ENCODE results near the gene NRBF2.
"Not testable (repeated sequence)": the region's sequence is repeated elsewhere in the genome, so short reads cannot be mapped to it uniquely, and the experiment has no call there.

NRBF2 gene

DNA sequence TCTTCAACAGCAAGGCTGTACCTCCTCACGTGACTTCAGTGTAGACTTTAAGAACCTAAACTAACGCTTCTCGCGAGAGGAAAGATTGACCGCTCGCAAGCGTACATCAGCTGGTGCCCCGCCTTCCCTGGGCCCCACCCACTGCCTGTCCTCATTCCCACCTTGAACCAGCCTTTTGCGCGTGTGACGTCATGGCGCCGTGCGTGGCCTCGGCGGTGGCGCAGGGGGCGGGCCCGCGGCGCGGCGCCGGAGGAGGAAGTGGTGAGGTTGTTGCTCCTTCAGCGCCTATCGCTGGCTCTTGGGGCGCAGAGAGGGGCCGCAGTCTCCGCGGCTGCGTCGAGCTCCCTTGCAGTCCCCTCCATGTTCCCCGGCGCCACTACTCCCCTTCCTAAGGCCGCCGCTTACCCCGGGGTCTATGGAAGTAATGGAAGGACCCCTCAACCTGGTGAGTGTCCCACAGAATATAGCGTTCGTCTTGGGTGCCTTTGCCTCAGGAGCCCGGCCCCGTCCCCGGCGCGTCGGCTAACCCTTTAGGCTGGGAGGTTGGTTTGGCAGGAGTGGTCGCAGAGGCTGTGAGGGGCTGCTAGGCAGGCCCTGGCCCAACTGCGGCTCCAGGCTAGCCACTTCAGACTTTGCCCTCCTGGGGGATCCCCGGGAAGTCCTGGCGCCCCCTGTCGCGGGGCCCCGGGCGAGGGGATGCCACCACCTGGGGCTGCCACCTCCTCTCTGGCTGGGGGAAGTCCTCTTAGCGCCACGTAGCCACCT is at the start of gene NRBF2:
Gene NRBF2 (plus strand): TSS at position 273 of the 765 bp plus-strand sequence. CDS start 143 bp downstream, at position 416.
- Histone ChIP-seq H3K27ac (ENCODE audit: low read depth, low read length) (peak within 1 kb of the TSS; percentile 81), H3K9me3 (ENCODE audit: control insufficient read depth, insufficient read depth, low read depth, low read length) (peaks cover 14% of the 10 kb centered on the region; the same call in 1 of the 2 replicates), H3K27me3 (ENCODE audit: control insufficient read depth, insufficient read depth, low read length) (no peaks in the 10 kb centered on the region), H3K4me3 (ENCODE audit: low read depth, low read length) (peak within 1 kb of the TSS; percentile 92), H3K9ac (ENCODE audit: low read length) (peak within 1 kb of the TSS; percentile 95), H3K36me3 (ENCODE audit: control insufficient read depth, insufficient read depth, low read length) (peaks cover 3% of the 10 kb centered on the region; the same call in 1 of the 2 replicates), H3K4me1 (ENCODE audit: control insufficient read depth, insufficient read depth, low read length) (peaks cover 8% of the 10 kb centered on the region)

DNA sequence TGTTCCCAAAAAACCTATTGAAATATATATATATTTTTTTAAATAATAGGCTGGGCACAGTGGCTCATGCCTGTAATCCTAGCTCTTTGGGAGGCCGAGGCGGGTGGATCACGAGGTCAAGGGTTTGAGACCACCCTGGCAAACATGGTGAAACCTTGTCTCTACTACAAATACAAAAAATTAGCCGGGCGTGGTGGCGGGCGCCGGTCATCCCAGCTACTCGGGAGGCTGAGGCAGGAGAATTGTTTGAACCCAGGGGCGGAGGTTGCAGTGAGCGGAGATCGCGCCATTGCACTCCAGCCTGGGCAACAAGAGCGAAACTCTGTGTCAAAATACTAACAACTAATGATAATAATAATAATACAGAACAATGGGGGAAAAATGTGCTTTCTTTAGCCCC is 49.7 kb upstream of the NRBF2 start:
- H3K36me3 ChIP-seq (ENCODE audit: control insufficient read depth, insufficient read depth, low read length); H3K4me3 ChIP-seq (ENCODE audit: low read depth, low read length); H3K9ac ChIP-seq (ENCODE audit: low read length); H3K27ac ChIP-seq (ENCODE audit: low read depth, low read length); H3K4me1 ChIP-seq (ENCODE audit: control insufficient read depth, insufficient read depth, low read length); H3K9me3 ChIP-seq (ENCODE audit: control insufficient read depth, insufficient read depth, low read depth, low read length); H3K27me3 ChIP-seq (ENCODE audit: control insufficient read depth, insufficient read depth, low read length): not testable (repeated sequence)

DNA sequence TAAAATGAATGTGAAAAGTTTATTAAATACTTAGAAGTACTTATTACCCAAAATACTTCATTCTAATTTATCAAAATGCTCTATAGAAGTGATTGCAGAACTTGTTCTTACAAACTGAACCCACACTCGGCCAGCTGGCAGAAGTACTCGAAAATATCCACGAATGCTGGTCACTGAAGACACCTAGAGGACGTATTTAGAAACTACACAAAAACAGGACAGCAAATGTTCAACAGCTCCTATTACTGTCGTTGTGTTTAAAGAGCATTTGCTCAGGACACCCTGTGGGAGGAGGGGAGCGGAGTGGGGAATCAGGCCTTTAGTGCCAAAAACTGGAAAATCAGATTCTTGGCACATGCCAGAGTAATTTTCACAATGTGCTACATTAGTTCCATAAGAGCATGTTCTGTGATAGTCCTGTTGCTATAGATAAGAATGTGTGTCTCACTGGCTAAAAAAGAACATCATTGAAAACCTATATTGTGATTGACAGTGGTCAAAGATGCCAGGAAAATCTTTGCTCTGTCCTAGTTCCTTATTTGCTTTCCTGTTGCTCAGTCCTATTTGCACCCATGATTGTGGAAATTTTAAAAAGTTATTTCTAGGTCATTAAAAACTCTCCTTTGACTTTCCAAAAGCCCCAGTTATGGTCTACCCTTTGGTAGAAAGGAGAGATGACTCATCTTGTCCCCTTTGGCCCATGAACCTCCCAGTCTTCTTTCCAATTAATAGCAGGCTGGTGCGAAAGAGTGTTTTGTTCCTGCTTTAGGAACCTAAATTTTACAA is 49.0 kb upstream of the NRBF2 start:
- H3K36me3 ChIP-seq (ENCODE audit: control insufficient read depth, insufficient read depth, low read length) = no peaks in the 10 kb centered on the region
- H3K9ac ChIP-seq (ENCODE audit: low read length) = no peak overlapping the region
- no peaks in the 10 kb centered on the region for H3K27me3 ChIP-seq (ENCODE audit: control insufficient read depth, insufficient read depth, low read length)
- no peaks in the 10 kb centered on the region for H3K4me1 ChIP-seq (ENCODE audit: control insufficient read depth, insufficient read depth, low read length)
- H3K27ac ChIP-seq (ENCODE audit: low read depth, low read length) = no peak overlapping the region
- no peak overlapping the region for H3K4me3 ChIP-seq (ENCODE audit: low read depth, low read length)
- H3K9me3 ChIP-seq (ENCODE audit: control insufficient read depth, insufficient read depth, low read depth, low read length) = no peaks in the 10 kb centered on the region

DNA sequence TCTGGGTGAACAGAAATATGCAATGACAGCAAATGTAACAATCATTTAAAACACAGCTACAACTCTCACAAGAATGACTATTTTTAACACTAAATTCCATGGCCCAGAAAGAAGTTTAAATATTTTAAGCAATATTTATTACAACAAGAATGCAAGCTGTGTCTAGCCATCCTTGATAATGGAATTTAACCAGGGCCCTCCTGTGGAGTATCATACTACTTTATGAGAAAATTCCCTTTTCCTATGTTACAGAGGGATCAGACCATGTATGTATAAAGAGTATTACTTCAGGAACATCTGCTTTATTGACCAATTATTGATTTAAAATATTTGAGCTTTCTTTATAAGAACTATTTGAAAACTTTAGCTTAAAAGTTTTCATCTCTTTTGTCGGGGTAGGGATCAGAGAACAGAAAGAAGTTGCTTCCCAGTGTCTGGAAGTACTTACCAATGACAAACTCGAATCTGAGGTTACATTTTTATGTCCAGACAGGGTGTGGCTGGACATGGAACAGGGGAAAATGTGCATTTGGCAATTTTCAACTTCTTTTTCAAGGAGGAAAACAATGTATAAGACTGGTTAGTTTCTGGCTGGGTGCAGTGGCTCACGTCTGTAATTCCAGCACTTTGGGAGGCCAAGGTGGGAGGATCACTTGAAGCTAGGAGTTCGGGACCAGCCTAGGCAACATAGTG is 48.3 kb upstream of the NRBF2 start:
- H3K27ac ChIP-seq (ENCODE audit: low read depth, low read length) = no peak overlapping the region
- no peaks in the 10 kb centered on the region for H3K9me3 ChIP-seq (ENCODE audit: control insufficient read depth, insufficient read depth, low read depth, low read length)
- H3K36me3 ChIP-seq (ENCODE audit: control insufficient read depth, insufficient read depth, low read length) = no peaks in the 10 kb centered on the region

DNA sequence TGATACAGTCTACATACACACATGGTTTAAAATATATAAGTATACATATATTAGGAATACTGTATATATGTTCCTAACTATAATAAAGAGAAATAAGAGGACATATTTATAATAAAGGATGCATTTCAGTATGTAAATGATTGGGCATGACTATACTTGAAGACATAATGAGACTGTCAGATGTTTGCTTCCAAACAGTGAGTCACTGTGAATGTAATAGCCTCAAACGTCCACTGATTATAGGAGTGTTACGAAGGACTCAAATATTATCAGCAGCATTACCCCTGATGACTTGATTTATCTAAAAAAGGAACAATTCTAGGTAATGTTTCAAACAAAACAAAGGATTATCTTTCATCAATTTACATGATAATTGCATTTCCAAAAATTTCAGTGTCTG is 39.9 kb upstream of the NRBF2 start:
- Histone ChIP-seq H3K36me3 (ENCODE audit: control insufficient read depth, insufficient read depth, low read length) (no peaks in the 10 kb centered on the region), H3K4me1 (ENCODE audit: control insufficient read depth, insufficient read depth, low read length) (no peaks in the 10 kb centered on the region), H3K27ac (ENCODE audit: low read depth, low read length) (no peak overlapping the region), H3K4me3 (ENCODE audit: low read depth, low read length) (no peak overlapping the region), H3K27me3 (ENCODE audit: control insufficient read depth, insufficient read depth, low read length) (no peaks in the 10 kb centered on the region), H3K9me3 (ENCODE audit: control insufficient read depth, insufficient read depth, low read depth, low read length) (no peaks in the 10 kb centered on the region), H3K9ac (ENCODE audit: low read length) (no peak overlapping the region)

More for the DNA sequence above, 48.3 kb upstream of the NRBF2 start:
- H3K4me3 ChIP-seq (ENCODE audit: low read depth, low read length) = no peak overlapping the region
- H3K4me1 ChIP-seq (ENCODE audit: control insufficient read depth, insufficient read depth, low read length) = no peaks in the 10 kb centered on the region
- H3K9ac ChIP-seq (ENCODE audit: low read length) = no peak overlapping the region
- H3K27me3 ChIP-seq (ENCODE audit: control insufficient read depth, insufficient read depth, low read length) = no peaks in the 10 kb centered on the region

DNA sequence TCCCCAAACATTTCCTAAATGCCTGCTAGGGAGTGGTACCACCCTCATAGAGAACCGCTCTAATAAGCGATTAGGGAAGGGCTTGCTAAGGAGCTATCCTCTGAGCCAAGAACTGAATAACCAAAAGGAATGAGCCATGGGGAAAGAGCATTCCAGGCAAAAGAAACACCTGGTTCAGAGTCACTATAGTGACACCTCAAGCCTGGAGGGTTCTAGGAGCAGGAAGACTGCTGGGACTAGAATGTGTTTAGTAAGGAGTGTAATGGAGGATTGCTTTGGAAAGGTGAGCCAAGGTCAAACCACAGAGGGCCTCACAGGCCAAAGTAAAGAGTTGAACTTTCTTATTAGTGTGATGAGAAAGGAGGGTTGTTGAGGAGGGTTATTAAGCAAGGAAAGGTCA is 38.7 kb upstream of the NRBF2 start:
- no peaks in the 10 kb centered on the region for H3K4me1 ChIP-seq (ENCODE audit: control insufficient read depth, insufficient read depth, low read length)
- H3K9me3 ChIP-seq (ENCODE audit: control insufficient read depth, insufficient read depth, low read depth, low read length) = no peaks in the 10 kb centered on the region
- H3K4me3 ChIP-seq (ENCODE audit: low read depth, low read length) = no peak overlapping the region
- H3K27me3 ChIP-seq (ENCODE audit: control insufficient read depth, insufficient read depth, low read length) = no peaks in the 10 kb centered on the region
- no peaks in the 10 kb centered on the region for H3K36me3 ChIP-seq (ENCODE audit: control insufficient read depth, insufficient read depth, low read length)
- H3K27ac ChIP-seq (ENCODE audit: low read depth, low read length) = no peak overlapping the region
- H3K9ac ChIP-seq (ENCODE audit: low read length) = no peak overlapping the region

DNA sequence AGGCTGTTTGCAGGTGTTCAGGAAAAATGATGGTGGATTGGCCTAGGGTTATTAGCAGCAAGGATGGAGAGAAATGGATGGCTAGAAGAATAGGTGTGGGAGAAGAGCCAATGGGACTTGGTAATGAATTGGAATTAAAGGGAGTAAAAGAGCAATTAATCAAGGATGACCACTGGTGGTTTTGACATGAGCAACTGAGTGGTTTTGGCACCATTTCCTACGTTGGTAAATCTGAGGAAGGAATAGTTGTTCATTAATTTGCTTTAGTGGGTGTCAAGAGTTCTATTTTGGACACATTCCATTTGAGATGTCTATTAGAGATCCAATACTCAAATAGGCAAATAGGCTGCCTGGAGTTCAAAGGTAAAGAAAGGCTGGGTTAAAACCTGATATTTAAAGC is 38.2 kb upstream of the NRBF2 start:
- Histone ChIP-seq H3K9me3 (ENCODE audit: control insufficient read depth, insufficient read depth, low read depth, low read length) (no peaks in the 10 kb centered on the region), H3K4me1 (ENCODE audit: control insufficient read depth, insufficient read depth, low read length) (no peaks in the 10 kb centered on the region), H3K27ac (ENCODE audit: low read depth, low read length) (no peak overlapping the region), H3K4me3 (ENCODE audit: low read depth, low read length) (no peak overlapping the region), H3K9ac (ENCODE audit: low read length) (no peak overlapping the region), H3K36me3 (ENCODE audit: control insufficient read depth, insufficient read depth, low read length) (no peaks in the 10 kb centered on the region), H3K27me3 (ENCODE audit: control insufficient read depth, insufficient read depth, low read length) (no peaks in the 10 kb centered on the region)

DNA sequence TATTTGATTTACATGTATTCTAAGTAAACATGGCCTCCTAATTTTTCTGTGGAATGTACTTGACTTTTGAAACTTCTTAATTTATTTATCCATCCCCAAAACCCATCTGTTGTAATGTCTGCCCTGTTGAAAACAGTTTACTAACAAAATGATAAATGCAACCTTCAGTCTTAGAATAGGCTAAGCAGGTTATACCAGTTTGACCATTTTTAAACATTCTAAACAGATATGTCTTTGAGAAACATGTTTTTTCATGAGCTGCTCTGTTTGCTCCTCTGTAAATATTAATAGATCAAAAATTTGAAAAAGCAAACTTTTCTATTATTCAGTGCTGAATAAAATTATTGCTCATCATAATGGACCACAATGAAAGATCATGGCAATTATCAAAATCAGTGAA is 33.4 kb upstream of the NRBF2 start:
- Histone ChIP-seq H3K4me1 (ENCODE audit: control insufficient read depth, insufficient read depth, low read length) (peaks cover 5% of the 10 kb centered on the region; the same call in 1 of the 2 replicates), H3K9me3 (ENCODE audit: control insufficient read depth, insufficient read depth, low read depth, low read length) (no peaks in the 10 kb centered on the region), H3K9ac (ENCODE audit: low read length) (no peak overlapping the region), H3K4me3 (ENCODE audit: low read depth, low read length) (no peak overlapping the region), H3K27ac (ENCODE audit: low read depth, low read length) (no peak overlapping the region), H3K36me3 (ENCODE audit: control insufficient read depth, insufficient read depth, low read length) (no peaks in the 10 kb centered on the region), H3K27me3 (ENCODE audit: control insufficient read depth, insufficient read depth, low read length) (no peaks in the 10 kb centered on the region)

DNA sequence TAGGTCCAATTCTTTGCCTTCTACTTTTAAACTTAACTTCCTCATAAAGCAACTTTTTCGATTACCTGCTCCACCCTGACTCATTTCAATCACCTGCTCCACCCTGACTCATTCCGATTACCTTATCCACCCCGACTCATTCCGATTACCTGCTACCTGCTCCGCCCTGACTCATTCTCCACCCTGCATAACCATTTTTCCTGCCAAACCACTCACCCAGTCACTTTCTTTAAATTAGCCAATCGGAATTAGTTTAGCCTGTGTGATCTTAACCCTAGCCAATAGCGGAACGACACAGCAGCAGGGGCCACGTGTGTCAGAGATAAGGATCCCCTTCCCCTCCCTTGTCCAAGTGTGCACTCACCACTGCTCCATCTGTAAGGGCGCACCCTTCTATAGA is 32.0 kb upstream of the NRBF2 start:
- H3K27me3 ChIP-seq (ENCODE audit: control insufficient read depth, insufficient read depth, low read length); H3K9ac ChIP-seq (ENCODE audit: low read length): not testable (repeated sequence)

DNA sequence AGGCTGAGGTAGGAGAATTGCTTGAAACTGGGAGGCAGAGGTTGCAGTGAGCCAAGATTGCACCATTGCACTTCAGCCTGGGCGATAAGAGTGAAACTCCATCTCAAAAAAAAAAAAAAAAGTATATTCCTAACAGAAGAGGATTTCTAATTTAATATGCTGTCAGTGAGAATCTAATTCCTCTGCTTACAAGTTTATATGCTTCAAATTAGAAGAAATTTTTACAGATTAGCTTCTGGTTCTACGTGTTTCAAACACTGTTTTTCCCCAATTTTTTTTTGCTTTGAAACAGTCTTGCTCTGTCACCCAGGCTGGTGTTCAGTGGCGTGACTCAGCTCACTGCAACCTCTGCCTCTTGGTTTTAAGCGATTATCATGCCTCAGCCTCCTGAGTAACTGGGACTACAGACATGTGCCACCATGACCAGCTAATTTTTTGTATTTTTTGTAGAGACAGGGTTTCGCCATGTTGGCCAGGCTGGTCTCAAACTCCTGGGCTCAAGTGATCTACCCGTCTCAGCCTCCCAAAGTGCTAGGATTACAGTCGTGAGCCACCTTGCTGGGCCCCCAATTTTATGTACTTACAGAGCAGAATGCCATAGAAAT is 30.7 kb upstream of the NRBF2 start:
- not testable (repeated sequence) for H3K36me3 ChIP-seq (ENCODE audit: control insufficient read depth, insufficient read depth, low read length); H3K9ac ChIP-seq (ENCODE audit: low read length); H3K9me3 ChIP-seq (ENCODE audit: control insufficient read depth, insufficient read depth, low read depth, low read length); H3K27ac ChIP-seq (ENCODE audit: low read depth, low read length); H3K4me3 ChIP-seq (ENCODE audit: low read depth, low read length); H3K27me3 ChIP-seq (ENCODE audit: control insufficient read depth, insufficient read depth, low read length)
- peaks cover 15% of the 10 kb centered on the region for H3K4me1 ChIP-seq (ENCODE audit: control insufficient read depth, insufficient read depth, low read length)

More for the DNA sequence above, 32.0 kb upstream of the NRBF2 start:
- H3K4me1 ChIP-seq (ENCODE audit: control insufficient read depth, insufficient read depth, low read length); H3K36me3 ChIP-seq (ENCODE audit: control insufficient read depth, insufficient read depth, low read length); H3K9me3 ChIP-seq (ENCODE audit: control insufficient read depth, insufficient read depth, low read depth, low read length); H3K27ac ChIP-seq (ENCODE audit: low read depth, low read length); H3K4me3 ChIP-seq (ENCODE audit: low read depth, low read length): not testable (repeated sequence)
